Stomach (tissue), 4 donors: Measurements from ENCODE around the gene TXNDC12.

ENCODE experiments used
- CTCF ChIP-seq, 7 experiments: fragments of 450-650 bp in 4 of 7; fragments of 200-600 bp in 3 of 7; sonication (generic) in 3 of 7; IDR thresholded peaks; one replicate each; pipeline ENCODE4 v1.5.1; 2016 to 2019; ENCODE audit warnings: antibody characterized with exemption in 7 of 7, control low read depth in 2 of 7, mild to moderate bottlenecking in 1 of 7
- POLR2A ChIP-seq, 4 donors: fragments of 450-650 bp; IDR thresholded peaks; one replicate each; pipeline ENCODE4 v1.6.1; 2016; ENCODE audit warnings: antibody characterized with exemption in 4 of 4, control low read depth in 2 of 4, mild to moderate bottlenecking in 1 of 4, moderate library complexity in 1 of 4
- POLR2AphosphoS5 ChIP-seq, 3 donors: sonication (generic); formaldehyde crosslinking; IDR thresholded peaks; one replicate each; pipeline ENCODE4 v1.6.1; 2016; ENCODE audit warnings: antibody characterized with exemption in 3 of 3

GRCh38 chr1:51997974-51998382 lies 57.0 kb downstream of the TXNDC12 start:
- no peak for TF ChIP-seq CTCF (IDR thresholded peaks at IDR 0.05)
- TF ChIP-seq POLR2A (IDR thresholded peaks at IDR 0.05), result no peak
- no peak for TF ChIP-seq POLR2AphosphoS5 (IDR thresholded peaks at IDR 0.05)
